Myocyte (in vitro differentiated cells): ENCODE data around the gene DOK4. TPM values are rescaled to one million over a fixed set of nuclear protein-coding genes. Genes with fewer than 3 reads are reported as not detected.

Experiments used
- total RNA-seq: library from RNA; depleted of rRNA; stranded (reverse); fragments of >200 nt; gene quantifications from 2 replicates; pipeline ENCODE4 v1.2.3, GENCODE V29; 2014

Gene DOK4
- total RNA-seq, 1 donor from 2014 or later: 10.2 TPM

Other genes with a start within 250 kb of the DOK4 start
- 60.6 and 76.3 TPM in 2 replicates for gene ARL2BP, start 241.2 kb downstream of the DOK4 start, total RNA-seq
- not detected in 2 replicates for gene PLLP, start 201.8 kb downstream of the DOK4 start, total RNA-seq
- not detected in 2 replicates for gene CCL22, start 127.7 kb downstream of the DOK4 start, total RNA-seq
- not detected in 2 replicates for gene CX3CL1, start 114.0 kb downstream of the DOK4 start, total RNA-seq
- gene CCL17, start 81.7 kb downstream of the DOK4 start, total RNA-seq: not detected in 2 replicates
- 74.6 and 78.8 TPM in 2 replicates for gene CIAPIN1, start 39.1 kb downstream of the DOK4 start, total RNA-seq
- gene COQ9, start 39.0 kb downstream of the DOK4 start, total RNA-seq: 91.8 and 115 TPM in 2 replicates
- gene POLR2C, start 23.8 kb downstream of the DOK4 start, total RNA-seq: 103 and 119 TPM in 2 replicates
- gene CCDC102A, start 50.1 kb upstream of the DOK4 start, total RNA-seq: 12.1 and 13.2 TPM in 2 replicates
- gene ADGRG5, start 56.1 kb upstream of the DOK4 start, total RNA-seq: not detected in 2 replicates
- 38.8 and 173 TPM in 2 replicates for gene ADGRG1, start 142.1 kb upstream of the DOK4 start, total RNA-seq
- 0.31 TPM in 1 of 2 replicates, not detected in the other for gene ADGRG3, start 181.8 kb upstream of the DOK4 start, total RNA-seq
- gene DRC7, start 208.3 kb upstream of the DOK4 start, total RNA-seq: not detected in 2 replicates
- 32.9 and 51.3 TPM in 2 replicates for gene KATNB1, start 249.3 kb upstream of the DOK4 start, total RNA-seq